ENCODE measurements around the gene MACROD1.

MACROD1 gene

DNA sequence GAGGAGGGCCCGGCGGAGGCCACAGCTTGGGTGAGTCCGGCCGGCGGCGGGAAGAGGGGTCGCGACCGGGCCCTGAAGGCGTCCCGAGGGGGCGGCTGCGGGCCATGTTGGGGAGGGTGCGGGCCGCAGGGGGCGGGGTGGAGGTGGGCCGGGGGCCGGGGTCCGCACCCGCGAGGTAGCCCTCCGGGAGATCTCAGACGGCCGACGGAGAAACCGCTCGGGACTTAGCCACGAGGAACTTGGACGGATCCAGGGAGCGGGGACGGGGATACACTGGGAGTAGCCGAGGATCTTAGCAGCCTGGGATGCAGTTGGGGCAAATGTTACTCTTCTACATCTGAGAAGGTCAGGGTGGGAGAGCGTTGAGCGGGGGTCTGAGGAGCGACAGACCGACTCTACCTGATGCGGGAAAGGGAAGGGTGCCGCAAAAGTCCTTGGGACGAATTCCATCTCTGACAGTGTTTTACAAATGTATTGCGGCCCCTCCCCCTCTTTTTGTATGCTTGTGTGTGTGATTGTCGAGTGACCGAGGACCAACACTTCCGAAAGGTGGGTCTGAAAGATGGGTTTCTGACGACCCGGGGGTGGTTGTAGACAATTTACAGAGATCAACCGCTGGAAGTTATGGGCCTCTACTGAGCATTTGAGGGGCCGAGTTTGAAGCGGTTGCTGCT, 20.7 kb upstream of the MACROD1 start:
- no peak for DNase-seq (ENCODE audit: low read depth, low spot score)
- in situ Hi-C loops (cut with HindIII; ENCODE audit: low sequenced_read_pairs): no loop called here
- no peak overlapping the region for H3K4me3 ChIP-seq (ENCODE audit: low read depth, low read length)
- TF ChIP-seq, protein P1, sequence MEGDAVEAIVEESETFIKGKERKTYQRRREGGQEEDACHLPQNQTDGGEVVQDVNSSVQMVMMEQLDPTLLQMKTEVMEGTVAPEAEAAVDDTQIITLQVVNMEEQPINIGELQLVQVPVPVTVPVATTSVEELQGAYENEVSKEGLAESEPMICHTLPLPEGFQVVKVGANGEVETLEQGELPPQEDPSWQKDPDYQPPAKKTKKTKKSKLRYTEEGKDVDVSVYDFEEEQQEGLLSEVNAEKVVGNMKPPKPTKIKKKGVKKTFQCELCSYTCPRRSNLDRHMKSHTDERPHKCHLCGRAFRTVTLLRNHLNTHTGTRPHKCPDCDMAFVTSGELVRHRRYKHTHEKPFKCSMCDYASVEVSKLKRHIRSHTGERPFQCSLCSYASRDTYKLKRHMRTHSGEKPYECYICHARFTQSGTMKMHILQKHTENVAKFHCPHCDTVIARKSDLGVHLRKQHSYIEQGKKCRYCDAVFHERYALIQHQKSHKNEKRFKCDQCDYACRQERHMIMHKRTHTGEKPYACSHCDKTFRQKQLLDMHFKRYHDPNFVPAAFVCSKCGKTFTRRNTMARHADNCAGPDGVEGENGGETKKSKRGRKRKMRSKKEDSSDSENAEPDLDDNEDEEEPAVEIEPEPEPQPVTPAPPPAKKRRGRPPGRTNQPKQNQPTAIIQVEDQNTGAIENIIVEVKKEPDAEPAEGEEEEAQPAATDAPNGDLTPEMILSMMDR (IDR thresholded peaks at IDR 0.05; ENCODE audit: low read depth, low read length): no peak

DNA sequence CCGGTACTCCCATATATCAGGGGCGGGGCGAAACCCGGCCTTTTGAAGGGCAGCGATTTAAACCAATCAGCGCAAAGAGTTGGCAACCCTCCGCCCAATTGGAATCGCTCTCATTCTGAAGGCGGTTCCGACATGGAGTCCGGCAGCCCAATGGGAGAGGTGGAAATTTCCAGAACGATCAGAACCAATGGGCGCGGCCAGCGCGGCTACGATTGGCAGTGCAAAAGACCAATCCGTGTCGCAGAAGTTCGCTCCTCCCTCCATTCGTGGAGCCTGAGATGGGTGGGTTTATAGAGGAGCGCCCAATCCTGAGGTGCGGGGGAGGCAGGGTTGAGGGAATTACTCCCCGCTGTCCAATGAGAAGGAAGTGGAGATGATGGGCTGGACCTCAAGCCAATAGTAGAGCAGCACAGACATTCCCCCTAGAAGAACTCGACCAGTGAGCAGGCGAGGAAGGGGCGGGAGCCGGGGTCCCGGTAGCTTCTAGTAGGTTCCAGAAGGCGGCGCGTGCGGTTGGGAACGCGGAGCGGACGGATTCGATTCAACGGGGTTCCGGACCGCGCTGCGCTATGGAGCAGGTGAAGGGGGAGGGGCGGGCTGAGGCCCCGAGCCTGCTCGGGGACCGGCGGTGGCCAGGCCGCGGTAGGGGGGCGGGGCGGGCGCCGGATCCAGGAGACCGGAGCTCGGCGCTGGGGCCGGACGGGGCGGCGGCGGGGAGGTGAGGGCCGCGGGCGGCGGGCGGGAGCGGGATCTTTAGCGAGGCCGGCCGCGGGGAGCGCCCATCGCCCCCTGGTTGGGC, 20.0 kb upstream of the MACROD1 start, which contains the start of gene STIP1:
TSS of gene STIP1 (plus strand) at position 479 of the 799 bp plus-strand sequence. CDS start at position 570, 91 bp downstream.
- in situ Hi-C loops (cut with HindIII; ENCODE audit: low sequenced_read_pairs): no loop called here
- TF ChIP-seq, protein P1 (IDR thresholded peaks at IDR 0.05; ENCODE audit: low read depth, low read length): peak; percentile 40
- DNase-seq (ENCODE audit: low read depth, low spot score): peak; percentile 100

DNA sequence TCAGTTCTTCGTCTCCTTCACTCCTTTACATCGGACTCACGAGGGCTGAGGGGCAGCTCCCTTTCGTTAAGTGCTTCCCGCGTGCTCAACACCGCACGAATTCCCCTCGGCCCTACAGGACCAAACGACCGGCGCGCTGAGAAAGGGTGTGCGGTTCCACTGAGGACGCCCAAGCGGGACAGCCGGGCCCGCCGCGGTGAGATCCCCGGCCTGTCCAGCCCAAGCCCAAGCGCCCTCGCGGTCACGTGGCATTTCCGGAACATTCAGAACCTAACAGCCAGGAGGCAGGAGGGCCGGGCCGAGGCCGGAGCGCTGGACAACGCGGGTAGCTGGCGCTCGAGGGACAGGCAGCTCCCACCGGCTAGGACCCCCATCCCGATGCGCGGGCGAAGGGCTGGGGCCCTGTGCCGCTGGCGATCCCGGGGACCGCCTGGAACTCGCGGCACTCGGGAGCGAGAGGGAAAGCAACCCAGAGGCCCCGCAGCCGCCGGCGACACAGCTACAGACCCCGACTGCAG, 19.3 kb upstream of the MACROD1 start:
- in situ Hi-C loops (cut with HindIII; ENCODE audit: low sequenced_read_pairs): no loop called here
- TF ChIP-seq, protein P1 (IDR thresholded peaks at IDR 0.05; ENCODE audit: low read depth, low read length): no peak
- peak; percentile 86 for DNase-seq (ENCODE audit: low read depth, low spot score)
- H3K4me3 ChIP-seq (ENCODE audit: low read depth, low read length): peak overlapping the region; percentile 63

More for the DNA sequence above, 20.0 kb upstream of the MACROD1 start, which contains the start of gene STIP1:
- H3K4me3 ChIP-seq (ENCODE audit: low read depth, low read length): peak within 1 kb of the TSS; percentile 63

DNA sequence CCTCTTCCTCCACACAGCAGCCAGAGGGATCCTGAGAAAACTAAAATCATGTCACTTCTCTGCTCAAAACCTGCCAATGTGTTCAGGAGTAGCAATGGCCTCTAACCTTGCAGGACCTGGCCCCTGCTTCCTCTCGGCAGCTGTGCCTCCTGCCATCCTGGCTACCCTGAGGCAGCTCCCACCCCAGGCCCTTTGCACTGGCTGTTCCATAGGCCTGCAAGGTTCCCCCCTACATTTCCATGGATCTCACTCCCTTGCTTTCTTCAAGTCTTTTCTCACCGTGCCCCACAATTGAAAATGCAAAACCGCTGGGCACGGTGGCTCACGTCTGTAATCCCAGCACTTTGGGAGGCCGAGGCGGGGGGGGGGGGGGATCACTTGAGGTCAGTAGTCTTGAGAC, 18.0 kb upstream of the MACROD1 start:
- TF ChIP-seq, protein P1 (IDR thresholded peaks at IDR 0.05; ENCODE audit: low read depth, low read length): no peak
- in situ Hi-C loops (cut with HindIII; ENCODE audit: low sequenced_read_pairs): no loop called here
- DNase-seq (ENCODE audit: low read depth, low spot score): no peak
- no peak overlapping the region for H3K4me3 ChIP-seq (ENCODE audit: low read depth, low read length)

DNA sequence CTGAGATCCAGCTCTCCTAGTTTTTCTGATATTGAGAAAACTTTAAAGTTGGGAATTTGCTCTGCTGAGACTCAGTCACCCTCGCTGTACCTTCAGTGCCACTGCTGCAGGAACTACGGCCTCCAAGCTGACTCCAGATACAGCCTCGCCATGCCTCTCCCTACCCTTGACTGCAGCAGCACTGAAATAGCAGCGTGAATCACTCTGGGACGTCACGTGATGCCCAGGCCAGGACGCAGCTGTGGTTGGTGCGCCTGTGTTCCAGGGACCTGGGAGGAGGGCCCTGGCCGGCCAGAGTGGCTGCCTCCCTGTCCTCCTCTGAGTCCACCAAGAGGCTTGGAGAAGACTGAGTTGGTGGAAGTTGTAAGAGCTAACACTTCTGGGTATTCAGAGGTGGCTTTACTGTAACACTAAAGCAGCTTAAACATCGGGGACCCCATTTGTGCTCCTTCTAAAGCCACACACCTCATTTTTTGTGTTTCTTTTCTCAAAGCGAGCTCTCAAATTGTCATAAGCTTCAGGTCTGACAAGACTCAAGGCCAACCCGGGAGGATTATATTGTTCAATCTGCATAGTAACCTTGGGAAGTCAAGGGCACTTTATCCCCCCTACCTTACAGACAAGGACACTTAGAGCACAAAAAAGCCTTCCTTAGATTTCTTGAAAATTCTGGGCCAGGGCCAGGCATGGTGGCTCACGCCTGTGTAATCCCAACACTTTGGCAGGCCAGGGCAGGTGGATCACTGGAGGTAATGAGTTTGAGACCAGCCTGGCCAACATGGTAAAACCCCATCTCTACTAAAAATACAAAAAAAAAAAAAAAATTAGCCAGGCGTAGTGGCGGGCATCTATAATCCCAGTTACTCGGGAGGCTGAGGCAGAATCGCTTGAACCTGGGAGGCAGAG, 15.8 kb upstream of the MACROD1 start:
- in situ Hi-C loops (cut with HindIII; ENCODE audit: low sequenced_read_pairs): no loop called here
- H3K4me3 ChIP-seq (ENCODE audit: low read depth, low read length): no peak overlapping the region
- TF ChIP-seq, protein P1 (IDR thresholded peaks at IDR 0.05; ENCODE audit: low read depth, low read length): no peak
- peak; percentile 92 for DNase-seq (ENCODE audit: low read depth, low spot score)

DNA sequence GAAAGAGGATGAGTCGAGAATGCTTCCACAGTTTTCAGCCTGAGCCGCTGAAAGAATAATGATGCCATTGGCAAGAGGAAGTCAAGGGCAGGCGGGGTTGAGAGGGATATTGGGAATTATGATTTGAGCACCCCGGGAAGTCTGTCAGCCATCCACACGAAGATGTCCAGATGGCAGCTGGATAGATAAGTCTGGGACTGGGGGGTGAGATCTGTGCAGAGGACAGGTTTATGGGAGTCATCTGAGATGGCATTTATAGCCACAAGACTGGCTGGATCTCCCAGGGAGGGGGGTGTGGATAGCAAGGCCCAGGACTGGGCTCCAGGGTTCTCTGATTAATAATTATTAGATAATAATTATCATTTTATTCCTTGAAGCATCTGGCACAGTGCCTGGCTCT, 15.0 kb upstream of the MACROD1 start:
- in situ Hi-C loops (cut with HindIII; ENCODE audit: low sequenced_read_pairs): no loop called here
- TF ChIP-seq, protein P1 (IDR thresholded peaks at IDR 0.05; ENCODE audit: low read depth, low read length): no peak
- H3K4me3 ChIP-seq (ENCODE audit: low read depth, low read length): no peak overlapping the region
- no peak for DNase-seq (ENCODE audit: low read depth, low spot score)

All from astrocyte of the spinal cord (primary cell).